ENCODE data around the gene ACTL6A. TPM values are rescaled to one million over a fixed set of nuclear protein-coding genes. Genes with fewer than 3 reads are reported as not detected.

Gene ACTL6A
- total RNA-seq, 1 donor, result 42.0 TPM

Small RNA genes within 50 kb of the gene (small RNA-seq; reads per million reads assigned to genes)
- gene AC090425.1 (not detected), gene RF01210 (not detected)

Other genes with a start within 250 kb of the ACTL6A start
- 51.0 and 51.8 TPM in 2 replicates for gene ZNF639, start 239.9 kb upstream of the ACTL6A start, total RNA-seq
- 56.8 and 63.6 TPM in 2 replicates for gene MFN1, start 215.2 kb upstream of the ACTL6A start, total RNA-seq
- gene GNB4, start 111.5 kb upstream of the ACTL6A start, total RNA-seq, result 79.3 and 92.3 TPM in 2 replicates
- gene MRPL47, start 41.7 kb downstream of the ACTL6A start, total RNA-seq, result 32.2 and 33.6 TPM in 2 replicates
- gene NDUFB5, start 41.9 kb downstream of the ACTL6A start, total RNA-seq, result 103 and 108 TPM in 2 replicates
- gene USP13, start 90.1 kb downstream of the ACTL6A start, total RNA-seq, result 9.4 and 12.7 TPM in 2 replicates

All from osteoblast (primary cell).